GM12801 (cell line): ENCODE results near the gene PTS.

Source experiments
- TF ChIP-seq, protein P1 (sequence below): IDR thresholded peaks from one replicate; pipeline ENCODE4 v1.5.1; 2011; ENCODE audit warnings: control low read depth; ENCODE audit not compliant: insufficient read length; ENCODE audit errors: extremely low read depth

PTS gene

DNA sequence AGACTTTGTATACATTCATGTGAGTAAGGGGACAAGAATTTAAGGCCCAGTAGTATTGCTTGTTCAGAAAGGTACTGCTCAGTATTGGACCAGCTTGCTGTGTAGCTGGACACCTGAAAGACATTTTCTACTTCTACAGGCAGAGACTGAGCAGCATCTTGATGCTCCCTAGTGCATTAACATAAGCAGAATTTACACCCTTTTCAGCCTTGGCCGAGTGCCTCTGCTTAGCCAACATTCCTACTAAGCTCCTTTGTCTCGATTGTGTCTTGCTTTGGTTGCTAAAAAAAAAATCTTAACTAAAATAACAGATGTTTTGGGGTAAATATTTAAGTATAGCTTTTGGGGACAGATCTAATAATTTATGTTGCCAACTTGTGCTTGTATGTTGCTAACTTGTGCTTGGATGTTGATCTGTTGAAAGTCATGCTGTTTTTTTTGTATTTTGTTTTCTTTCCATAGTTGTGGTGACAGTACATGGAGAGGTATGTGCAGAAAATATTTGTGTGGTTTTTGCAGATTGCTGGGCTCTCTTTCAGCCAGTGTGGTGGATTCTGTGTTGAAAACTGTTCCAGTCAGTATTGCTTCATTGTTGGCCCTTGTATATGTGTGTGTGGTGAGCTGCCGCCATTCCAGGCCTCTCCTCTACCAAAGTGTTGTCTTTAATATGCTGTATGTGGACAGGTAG, 3.7 kb downstream of the PTS start:
- TF ChIP-seq, protein P1, sequence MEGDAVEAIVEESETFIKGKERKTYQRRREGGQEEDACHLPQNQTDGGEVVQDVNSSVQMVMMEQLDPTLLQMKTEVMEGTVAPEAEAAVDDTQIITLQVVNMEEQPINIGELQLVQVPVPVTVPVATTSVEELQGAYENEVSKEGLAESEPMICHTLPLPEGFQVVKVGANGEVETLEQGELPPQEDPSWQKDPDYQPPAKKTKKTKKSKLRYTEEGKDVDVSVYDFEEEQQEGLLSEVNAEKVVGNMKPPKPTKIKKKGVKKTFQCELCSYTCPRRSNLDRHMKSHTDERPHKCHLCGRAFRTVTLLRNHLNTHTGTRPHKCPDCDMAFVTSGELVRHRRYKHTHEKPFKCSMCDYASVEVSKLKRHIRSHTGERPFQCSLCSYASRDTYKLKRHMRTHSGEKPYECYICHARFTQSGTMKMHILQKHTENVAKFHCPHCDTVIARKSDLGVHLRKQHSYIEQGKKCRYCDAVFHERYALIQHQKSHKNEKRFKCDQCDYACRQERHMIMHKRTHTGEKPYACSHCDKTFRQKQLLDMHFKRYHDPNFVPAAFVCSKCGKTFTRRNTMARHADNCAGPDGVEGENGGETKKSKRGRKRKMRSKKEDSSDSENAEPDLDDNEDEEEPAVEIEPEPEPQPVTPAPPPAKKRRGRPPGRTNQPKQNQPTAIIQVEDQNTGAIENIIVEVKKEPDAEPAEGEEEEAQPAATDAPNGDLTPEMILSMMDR, result no peak

DNA sequence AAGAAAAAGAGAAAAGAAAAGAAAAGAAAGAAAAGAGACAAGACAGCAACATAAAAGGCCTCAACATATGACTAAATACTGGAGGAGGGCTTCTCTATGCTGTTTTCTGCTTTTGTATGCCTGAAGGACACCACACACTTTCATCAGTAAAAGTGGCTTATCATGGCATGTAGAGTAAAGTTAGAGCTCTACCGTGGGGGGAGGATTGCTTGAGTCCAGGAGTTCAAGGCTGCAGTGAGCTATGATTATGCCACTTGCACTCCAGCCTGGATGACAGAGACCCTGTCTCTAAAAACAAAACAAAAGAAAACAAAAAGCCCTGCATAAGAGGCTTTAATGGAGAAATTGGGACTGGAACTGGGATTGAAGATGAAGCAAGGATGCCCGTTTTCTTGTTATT, 5.7 kb downstream of the PTS start:
- TF ChIP-seq, protein P1, result no peak

GRCh38 chr11:112235750-112236390, 9.6 kb downstream of the PTS start:
- TF ChIP-seq, protein P1, result no peak

GRCh38 chr11:112237451-112237850, 11.2 kb downstream of the PTS start:
- TF ChIP-seq, protein P1, result no peak

DNA sequence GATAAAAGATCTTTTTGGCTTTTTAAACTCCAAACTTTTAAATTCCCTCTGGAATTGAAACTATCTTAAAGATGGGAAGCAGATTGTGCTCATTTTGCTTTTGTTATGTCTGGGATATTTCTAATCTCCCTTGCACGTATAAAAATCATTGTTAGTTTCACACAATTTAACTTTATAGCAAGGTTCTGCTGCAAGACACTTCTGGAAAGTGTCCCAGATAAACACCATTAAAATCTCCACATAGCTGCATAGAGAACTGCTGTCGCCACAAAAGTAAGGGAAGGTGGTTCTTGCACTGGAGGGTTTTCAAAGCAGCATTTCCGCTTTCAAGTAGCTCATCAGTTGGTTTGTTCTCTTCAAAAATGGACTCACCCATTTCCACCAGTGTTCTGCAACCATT, 11.8 kb downstream of the PTS start:
- TF ChIP-seq, protein P1, result no peak

GRCh38 chr11:112241486-112241885, 15.3 kb downstream of the PTS start:
- TF ChIP-seq, protein P1, result no peak

DNA sequence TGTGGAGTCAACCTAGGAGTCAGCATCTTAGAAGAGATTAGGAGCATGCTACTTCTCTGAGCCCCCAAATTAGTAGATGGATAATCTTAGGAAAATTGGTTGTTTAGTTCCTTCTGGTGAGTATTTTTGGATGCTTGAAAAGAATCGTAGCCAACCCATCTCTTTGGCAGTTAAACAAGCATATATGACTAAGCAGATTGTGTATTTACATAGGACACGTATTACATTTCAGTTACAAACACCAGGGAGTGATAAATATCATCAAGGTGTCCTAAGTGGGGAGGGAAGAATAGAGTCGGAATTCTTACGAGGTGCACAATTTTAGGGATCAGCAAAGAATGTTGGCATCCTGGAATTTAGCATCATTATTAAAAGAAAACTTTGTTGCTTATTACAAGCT, 21.0 kb downstream of the PTS start:
- TF ChIP-seq, protein P1, result no peak
